Left ventricle myocardium inferior (tissue), 1 donor: Measurements from ENCODE around the gene WNT9A. TPM values are rescaled to one million over a fixed set of nuclear protein-coding genes. Genes with fewer than 3 reads are reported as not detected.

Source experiments
- DNase-seq: peaks from one replicate; pipeline ENCODE4 v3.0.0-alpha.2; 2020
- H3K27ac ChIP-seq: fragments of 200-600 bp; replicated peaks from 2 replicates; pipeline ENCODE4 v1.8.0; 2021
- H3K27me3 ChIP-seq: fragments of 200-600 bp; 2 replicates; pipeline ENCODE4 v1.8.0; 2021; ENCODE audit warnings: low read depth
- H3K36me3 ChIP-seq: fragments of 200-600 bp; 2 replicates; pipeline ENCODE4 v1.8.0; 2021
- H3K4me1 ChIP-seq: fragments of 200-600 bp; 2 replicates; pipeline ENCODE4 v1.8.0; 2021
- H3K4me3 ChIP-seq: fragments of 200-600 bp; 2 replicates; pipeline ENCODE4 v1.8.0; 2021; ENCODE audit warnings: mild to moderate bottlenecking, moderate library complexity
- H3K9me3 ChIP-seq: fragments of 200-600 bp; replicated peaks from 2 replicates; pipeline ENCODE4 v1.8.0; 2021
- intact Hi-C: fragments of 100-400 bp; cut with micrococcal nuclease; formaldehyde crosslinking; loops from one replicate; pipeline ENCODE4 v1.11.0; 2022
- total RNA-seq: library from RNA; stranded (reverse); fragmentation: NEBNext Ultra II Directional; extraction: Animal tissue kit (Norgen Biotek cat#: 25700); gene quantifications from one replicate; pipeline ENCODE4 v1.2.1, GENCODE V29; 2021
- TF ChIP-seq, protein P1 (sequence below): fragments of 200-600 bp; IDR thresholded peaks from 2 replicates; pipeline ENCODE4 v1.8.0; 2021; ENCODE audit warnings: antibody characterized with exemption, mild to moderate bottlenecking, borderline replicate concordance
- donor health status: DM: no; HTN: yes; CAD: no; lungs with severe emphysema.

WNT9A gene
- total RNA-seq, 1 donor from 2014 or later = 4.8 TPM

DNA sequence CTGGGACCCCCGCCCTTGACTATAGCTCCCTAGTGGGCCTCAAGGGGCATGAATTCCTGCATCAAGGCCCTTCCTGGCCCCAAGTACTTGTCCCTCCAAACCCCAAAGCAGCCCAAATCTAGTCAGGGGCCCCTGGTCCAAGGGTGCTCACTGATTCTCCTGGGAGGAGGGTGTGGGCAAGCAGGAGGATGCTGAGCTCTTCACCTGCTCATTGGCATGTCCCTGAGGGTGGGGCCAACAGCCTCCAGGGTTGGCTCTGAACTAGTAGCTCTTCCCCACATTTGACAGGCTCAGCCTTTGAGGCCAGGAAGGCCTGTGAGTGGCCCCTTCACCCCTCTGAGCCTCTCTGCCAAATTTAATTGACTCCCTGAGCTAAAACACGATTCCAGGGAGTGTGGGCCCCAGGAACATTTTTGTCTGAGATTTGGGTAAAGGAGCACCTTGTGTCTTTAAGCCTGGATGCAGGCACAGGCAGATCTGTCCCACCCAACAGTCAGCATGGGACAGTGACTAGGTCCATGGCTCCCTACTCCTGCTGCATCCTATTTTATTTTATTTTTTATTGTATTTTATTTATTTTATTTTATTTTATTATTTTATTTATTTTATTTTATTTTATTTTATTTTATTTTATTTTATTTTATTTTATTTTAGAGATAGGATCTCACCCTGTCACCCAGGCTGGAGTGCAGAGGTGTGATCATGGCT is 11.0 kb upstream of the WNT9A start:
- DNase-seq = no peak
- TF ChIP-seq, protein P1, sequence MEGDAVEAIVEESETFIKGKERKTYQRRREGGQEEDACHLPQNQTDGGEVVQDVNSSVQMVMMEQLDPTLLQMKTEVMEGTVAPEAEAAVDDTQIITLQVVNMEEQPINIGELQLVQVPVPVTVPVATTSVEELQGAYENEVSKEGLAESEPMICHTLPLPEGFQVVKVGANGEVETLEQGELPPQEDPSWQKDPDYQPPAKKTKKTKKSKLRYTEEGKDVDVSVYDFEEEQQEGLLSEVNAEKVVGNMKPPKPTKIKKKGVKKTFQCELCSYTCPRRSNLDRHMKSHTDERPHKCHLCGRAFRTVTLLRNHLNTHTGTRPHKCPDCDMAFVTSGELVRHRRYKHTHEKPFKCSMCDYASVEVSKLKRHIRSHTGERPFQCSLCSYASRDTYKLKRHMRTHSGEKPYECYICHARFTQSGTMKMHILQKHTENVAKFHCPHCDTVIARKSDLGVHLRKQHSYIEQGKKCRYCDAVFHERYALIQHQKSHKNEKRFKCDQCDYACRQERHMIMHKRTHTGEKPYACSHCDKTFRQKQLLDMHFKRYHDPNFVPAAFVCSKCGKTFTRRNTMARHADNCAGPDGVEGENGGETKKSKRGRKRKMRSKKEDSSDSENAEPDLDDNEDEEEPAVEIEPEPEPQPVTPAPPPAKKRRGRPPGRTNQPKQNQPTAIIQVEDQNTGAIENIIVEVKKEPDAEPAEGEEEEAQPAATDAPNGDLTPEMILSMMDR = no peak
- H3K27me3 ChIP-seq = peaks cover 79% of the 10 kb centered on the region
- no peak overlapping the region for H3K27ac ChIP-seq
- no peak overlapping the region for H3K4me3 ChIP-seq
- H3K9me3 ChIP-seq = peaks cover 24% of the 10 kb centered on the region
- intact Hi-C loops = no loop called here
- H3K36me3 ChIP-seq = no peaks in the 10 kb centered on the region
- no peaks in the 10 kb centered on the region for H3K4me1 ChIP-seq

DNA sequence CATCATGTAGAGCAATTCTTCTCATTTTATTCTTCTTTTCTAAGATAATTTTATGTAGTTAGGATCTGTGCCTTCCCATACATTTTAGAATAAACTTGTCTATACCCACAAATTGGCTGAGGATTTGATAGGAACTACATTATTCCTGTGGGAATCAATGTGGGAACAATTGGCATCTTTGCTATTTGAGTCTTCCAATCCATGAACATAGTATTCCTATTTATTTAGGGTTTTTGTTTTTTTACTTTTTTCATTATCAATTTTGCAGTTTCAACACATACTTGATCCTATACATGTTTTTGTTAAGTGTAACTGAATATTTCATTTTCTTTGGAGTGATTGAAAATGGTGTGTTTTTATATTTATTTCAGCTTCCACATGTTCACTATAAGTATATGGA is 8.1 kb upstream of the WNT9A start:
- peaks cover 79% of the 10 kb centered on the region for H3K27me3 ChIP-seq
- no peak overlapping the region for H3K4me3 ChIP-seq
- intact Hi-C loops = no loop called here

DNA sequence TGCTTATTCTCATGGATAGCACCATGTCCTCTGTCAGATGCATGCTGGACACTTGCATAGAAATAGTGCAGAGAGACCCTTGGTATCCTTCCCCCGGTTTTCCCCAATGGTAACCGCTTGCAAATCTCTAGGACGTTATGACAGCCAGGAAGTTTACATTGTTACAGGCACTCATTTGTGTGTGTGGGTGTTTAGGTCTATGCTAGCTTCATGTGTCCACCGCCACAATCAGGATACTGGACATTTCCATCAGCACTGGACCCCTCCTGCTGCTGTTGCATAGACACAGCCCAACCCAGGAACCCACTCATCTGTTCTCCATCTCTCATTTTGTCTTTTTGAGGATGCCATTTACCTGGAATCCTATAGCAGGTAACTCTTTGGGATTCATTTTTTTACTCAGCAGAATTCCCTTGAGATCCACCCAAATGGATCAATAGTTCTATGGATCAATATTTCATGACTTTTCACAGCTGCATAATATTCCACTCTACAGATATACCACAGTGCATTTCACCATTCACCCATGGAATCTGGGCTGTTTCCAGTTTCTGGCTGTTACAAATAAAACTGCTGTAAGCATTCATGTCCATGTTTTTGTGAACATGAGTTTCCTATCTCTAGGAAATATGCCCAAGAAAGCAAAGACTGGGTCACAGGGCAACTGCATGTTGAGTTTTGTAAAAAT is 6.6 kb upstream of the WNT9A start:
- no peak for DNase-seq
- H3K9me3 ChIP-seq = peaks cover 24% of the 10 kb centered on the region
- no peaks in the 10 kb centered on the region for H3K36me3 ChIP-seq
- TF ChIP-seq, protein P1 = no peak
- H3K27ac ChIP-seq = no peak overlapping the region
- peaks cover 68% of the 10 kb centered on the region for H3K27me3 ChIP-seq
- H3K4me1 ChIP-seq = no peaks in the 10 kb centered on the region
- intact Hi-C loops = loop anchor here (5.0 kb wide), 1 partner anchor 472 kb away; no protein-coding TSS in a partner anchor
- no peak overlapping the region for H3K4me3 ChIP-seq

More for the DNA sequence above, 8.1 kb upstream of the WNT9A start:
- DNase-seq = no peak
- no peaks in the 10 kb centered on the region for H3K4me1 ChIP-seq
- no peak overlapping the region for H3K27ac ChIP-seq
- TF ChIP-seq, protein P1 = no peak
- peaks cover 24% of the 10 kb centered on the region for H3K9me3 ChIP-seq
- H3K36me3 ChIP-seq = no peaks in the 10 kb centered on the region

DNA sequence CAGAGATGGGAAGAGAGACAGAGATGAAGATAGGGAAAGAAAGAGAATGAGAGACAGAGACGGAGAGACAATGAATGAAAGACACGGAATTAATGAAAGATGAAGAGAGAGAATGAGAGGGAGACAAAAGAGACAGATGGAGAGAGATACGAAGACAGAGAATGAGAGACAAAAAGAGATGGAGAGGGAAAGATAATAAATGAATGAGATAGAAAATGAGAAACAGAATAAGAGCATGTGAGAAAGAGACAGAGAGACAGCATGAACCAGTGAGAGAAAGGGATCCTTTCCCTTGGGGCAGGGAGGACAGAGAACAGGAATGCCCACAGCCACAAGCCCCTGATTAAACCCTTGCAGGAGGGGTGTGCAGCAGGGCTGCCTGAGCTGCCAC is 5.3 kb upstream of the WNT9A start:
- no peak for DNase-seq

DNA sequence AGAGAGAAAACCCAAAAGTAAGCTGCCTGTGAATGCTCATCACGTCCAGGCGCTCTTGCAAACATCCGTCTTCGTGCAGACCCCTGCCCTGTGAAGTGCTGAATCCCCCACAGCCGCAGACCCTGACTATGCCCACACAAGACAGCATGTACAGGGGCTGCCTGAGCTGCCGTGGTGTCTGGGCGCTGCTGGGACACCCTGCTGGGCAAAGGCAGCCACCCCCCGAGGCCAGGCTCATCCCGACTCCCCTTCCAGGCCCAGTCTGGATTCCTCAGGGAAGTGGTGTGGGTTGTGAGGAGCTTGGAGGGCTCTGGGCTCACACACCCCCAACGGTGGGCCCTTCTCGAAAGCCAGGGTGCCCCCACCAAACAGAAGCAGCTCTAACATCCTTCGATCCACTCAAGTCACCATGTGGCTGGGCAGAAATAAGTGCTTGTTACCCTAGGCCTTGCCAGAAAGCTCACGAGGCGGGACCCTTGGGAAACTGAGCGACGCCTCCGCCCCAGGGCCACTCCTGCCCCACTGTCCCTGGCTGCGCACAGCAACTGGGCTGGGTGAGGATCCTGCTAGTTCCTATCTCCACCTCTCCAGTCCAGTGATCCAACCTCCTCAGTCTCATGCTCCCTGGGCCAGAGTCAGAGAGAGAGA is 4.8 kb upstream of the WNT9A start:
- Histone ChIP-seq H3K9me3 (peaks cover 24% of the 10 kb centered on the region), H3K27me3 (peaks cover 50% of the 10 kb centered on the region), H3K4me3 (no peak overlapping the region), H3K27ac (no peak overlapping the region), H3K36me3 (no peaks in the 10 kb centered on the region), H3K4me1 (peaks cover 12% of the 10 kb centered on the region)
- intact Hi-C loops = loop anchor here (5.0 kb wide), 1 partner anchor 470 kb away; no protein-coding TSS in a partner anchor
- no peak for DNase-seq
- TF ChIP-seq, protein P1 = no peak

More for the DNA sequence above, 5.3 kb upstream of the WNT9A start:
- Histone ChIP-seq H3K36me3 (no peaks in the 10 kb centered on the region), H3K4me3 (no peak overlapping the region), H3K4me1 (peaks cover 11% of the 10 kb centered on the region), H3K9me3 (peaks cover 24% of the 10 kb centered on the region), H3K27me3 (peaks cover 55% of the 10 kb centered on the region), H3K27ac (no peak overlapping the region)
- TF ChIP-seq, protein P1 = no peak
- intact Hi-C loops = loop anchor here (5.0 kb wide), 1 partner anchor 471 kb away; no protein-coding TSS in a partner anchor
